GM12878 (cell line): Measurements from ENCODE around the gene LY6G5B. TPM values are rescaled to one million over a fixed set of nuclear protein-coding genes. Genes with fewer than 3 reads are reported as not detected.

ENCODE experiments used
- ATAC-seq: fragments of 200-7000 bp; cut with Tn5 transposase; 3 replicates; pipeline ENCODE4 v1.9.1; 2020; ENCODE audit warnings: mild to moderate bottlenecking, moderate library complexity
- BruUV-seq: library from RNA; stranded (reverse); fragments of 400-500 nt; replicated peaks from 2 replicates; lab custom pipeline; 2021; lab: Mats Ljungman, UMichigan
- CTCF ChIA-PET: fragments of 300-600 bp; sonication (Branson Sonifier 250); formaldehyde crosslinking; extraction: SDS; loops from one replicate; lab custom pipeline; 2021; ENCODE audit warnings: inconsistent platforms; lab: Yijun Ruan, JAX
- POLR2A ChIA-PET: fragments of 350-600 bp; formaldehyde crosslinking; extraction: SDS; loops from one replicate; lab custom pipeline; 2021; ENCODE audit warnings: inconsistent platforms; lab: Charles Lee
- RAD21 ChIA-PET: fragments of 300-600 bp; sonication (Branson Sonifier 250); formaldehyde crosslinking; loops from one replicate; lab custom pipeline; 2023; ENCODE audit warnings: antibody characterized with exemption; ENCODE audit not compliant: unreplicated experiment; lab: Charles Lee
- SMC1A ChIA-PET: fragments of 300-600 bp; sonication (Branson Sonifier 250); formaldehyde crosslinking; loops from one replicate; lab custom pipeline; 2023; ENCODE audit not compliant: unreplicated experiment, uncharacterized antibody; lab: Charles Lee
- DNase-seq: peaks from one replicate; pipeline ENCODE4 v3.0.0-alpha.2; 2011; ENCODE audit warnings: low read depth, low spot score
- FAIRE-seq: peaks from 3 replicates; lab custom pipeline; 2011; peaks lifted over from hg19 to GRCh38; lab: Jason Lieb, UNC
- H2AFZ ChIP-seq: 2 replicates; pipeline ENCODE4 v1.6.0; 2011; ENCODE audit warnings: low read depth, low read length, control low read depth; ENCODE audit not compliant: control insufficient read depth
- H3K27ac ChIP-seq: 2 replicates; pipeline ENCODE4 v1.5.1; 2011; ENCODE audit warnings: control low read depth; ENCODE audit not compliant: control insufficient read depth, insufficient read depth
- H3K27me3 ChIP-seq, 2 experiments: replicated peaks in 1 of 2; 2 replicates each; pipeline versions ENCODE4 v1.6.0 to v1.6.1; 2011; ENCODE audit warnings: low read length in 1 of 2; ENCODE audit not compliant: control insufficient read depth in 2 of 2, insufficient read depth in 2 of 2
- H3K36me3 ChIP-seq, 2 experiments: 2 replicates each; pipeline ENCODE4 v1.5.1; 2011; ENCODE audit warnings: low read length in 1 of 2; ENCODE audit not compliant: control insufficient read depth in 2 of 2, insufficient read depth in 2 of 2
- H3K4me1 ChIP-seq: 2 replicates; pipeline ENCODE4 v1.6.1; 2011; ENCODE audit warnings: mild to moderate bottlenecking, low read length, moderate library complexity, mixed read lengths; ENCODE audit not compliant: control insufficient read depth, insufficient read depth
- H3K4me2 ChIP-seq: 2 replicates; pipeline ENCODE4 v1.6.0; 2011; ENCODE audit warnings: control low read depth; ENCODE audit not compliant: control insufficient read depth, insufficient read depth
- H3K4me3 ChIP-seq: fragments of 200-600 bp; sonication (generic); 2 replicates; pipeline ENCODE4 v1.5.1; 2016
- H3K79me2 ChIP-seq: 2 replicates; pipeline ENCODE4 v1.6.0; 2011; ENCODE audit warnings: low read length; ENCODE audit not compliant: control insufficient read depth, insufficient read depth
- H3K9ac ChIP-seq: 2 replicates; pipeline ENCODE4 v1.8.0; 2011; ENCODE audit warnings: low read length, control low read depth, mixed read lengths; ENCODE audit not compliant: control insufficient read depth, insufficient read depth
- H3K9me3 ChIP-seq: replicated peaks from 3 replicates; pipeline ENCODE4 v1.5.1; 2011; ENCODE audit warnings: mild to moderate bottlenecking, low read length; ENCODE audit not compliant: control insufficient read depth, insufficient read depth
- H4K20me1 ChIP-seq: 2 replicates; pipeline ENCODE4 v1.6.0; 2011; ENCODE audit not compliant: control insufficient read depth, insufficient read depth
- CEBPB ChIP-seq, 2 experiments: fragments of 150-350 bp in 1 of 2; IDR thresholded peaks; 2 replicates each; pipeline ENCODE4 v1.6.1; 2012 to 2014; ENCODE audit warnings: low read depth in 2 of 2, low read length in 2 of 2, borderline replicate concordance in 1 of 2, inconsistent platforms in 1 of 2
- EP300 ChIP-seq, 2 experiments: fragments of 150-350 bp in 1 of 2; IDR thresholded peaks; 2 replicates each; pipeline ENCODE4 v1.6.1; 2011 to 2012; ENCODE audit warnings: low read depth in 2 of 2, low read length in 2 of 2, borderline replicate concordance in 1 of 2, improper control_type of control experiment in 1 of 2, inconsistent platforms in 1 of 2; ENCODE audit not compliant: control insufficient read depth in 1 of 2
- FOS ChIP-seq: IDR thresholded peaks from 3 replicates; pipeline ENCODE4 v1.6.1; 2011; ENCODE audit warnings: borderline replicate concordance; ENCODE audit not compliant: insufficient read length; ENCODE audit errors: extremely low read depth
- HCFC1 ChIP-seq: fragments of 150-350 bp; IDR thresholded peaks from 2 replicates; pipeline ENCODE4 v1.6.1; 2014; ENCODE audit warnings: low read length
- PML ChIP-seq: IDR thresholded peaks from 2 replicates; pipeline ENCODE4 v1.6.1; 2012; ENCODE audit warnings: low read length, inconsistent platforms
- POLR2A ChIP-seq: IDR thresholded peaks from 2 replicates; pipeline ENCODE4 v1.6.1; 2011; ENCODE audit warnings: low read depth, mild to moderate bottlenecking, low read length
- SMAD5 ChIP-seq: IDR thresholded peaks from 2 replicates; pipeline ENCODE4 v1.6.1; 2016; ENCODE audit warnings: antibody characterized with exemption, low read depth
- TCF7 ChIP-seq: IDR thresholded peaks from 2 replicates; pipeline ENCODE4 v1.6.1; 2014; ENCODE audit warnings: antibody characterized with exemption, borderline replicate concordance
- ZBED1 ChIP-seq: IDR thresholded peaks from 2 replicates; pipeline ENCODE4 v1.6.1; 2016; ENCODE audit warnings: borderline replicate concordance
- ZNF384 ChIP-seq: IDR thresholded peaks from 2 replicates; pipeline ENCODE4 v1.6.1; 2012; ENCODE audit warnings: low read depth, mild to moderate bottlenecking, low read length, improper control_type of control experiment, borderline replicate concordance
- WGBS: methylation state at CpG from one replicate; pipeline ENCODE4 v1.1.6; 2016; ENCODE audit warnings: low lambda C conversion rate; ENCODE audit not compliant: insufficient replicate concordance, insufficient coverage; ENCODE audit errors: missing lambda C conversion rate; 5-methylcytosine and 5-hydroxymethylcytosine counted together
- in situ Hi-C: fragments of 300-500 bp; cut with MboI; formaldehyde crosslinking; loops from 9 replicates; pipeline ENCODE4 v1.14.3; 2018; ENCODE audit warnings: mixed read lengths
- intact Hi-C: fragments of 100-400 bp; cut with micrococcal nuclease; formaldehyde crosslinking; loops from one replicate; pipeline ENCODE4 v1.14.2; 2022; ENCODE audit not compliant: unreplicated experiment
- polyA plus RNA-seq, 11 experiments: library from polyadenylated mRNA; depleted of rRNA in 4 of 11; unstranded in 6 of 11; stranded (reverse) in 5 of 11; fragments of >200 nt; fragmentation: Nextera tagmentation in 4 of 11; fragmentation: Illumina TruSeq in 1 of 11; extraction: Ambion mirVana in 4 of 11; extraction: Trizol in 1 of 11; gene quantifications; 1 replicate in 1 of 11; 2 replicates in 10 of 11; pipeline versions ENCODE4 v1.2.1 to v1.2.3, GENCODE V29; 2011 to 2016; ENCODE audit warnings: inconsistent platforms in 2 of 11, missing spikeins in 2 of 11, low read depth in 1 of 11
- total RNA-seq, 4 experiments: library from RNA; depleted of rRNA in 3 of 4; stranded (reverse); fragments of >200 nt in 3 of 4; fragmentation: Illumina TruSeq in 1 of 4; extraction: Trizol in 1 of 4; gene quantifications; 2 replicates each; pipeline versions ENCODE4 v1.2.1 to v1.2.3, GENCODE V29; 2013 to 2021
- TF ChIP-seq, protein P1 (sequence below): fragments of 450-650 bp; IDR thresholded peaks from 2 replicates; pipeline ENCODE4 v1.6.1; 2016; ENCODE audit warnings: mild to moderate bottlenecking, moderate library complexity, borderline replicate concordance

LY6G5B gene
- total and polyA plus RNA-seq, 10 of the 15 experiments (the other 5 are each of a cell fraction or from before 2014, with no cell fraction given), result 3.2 to 16.5 (median 7.5) TPM

DNA sequence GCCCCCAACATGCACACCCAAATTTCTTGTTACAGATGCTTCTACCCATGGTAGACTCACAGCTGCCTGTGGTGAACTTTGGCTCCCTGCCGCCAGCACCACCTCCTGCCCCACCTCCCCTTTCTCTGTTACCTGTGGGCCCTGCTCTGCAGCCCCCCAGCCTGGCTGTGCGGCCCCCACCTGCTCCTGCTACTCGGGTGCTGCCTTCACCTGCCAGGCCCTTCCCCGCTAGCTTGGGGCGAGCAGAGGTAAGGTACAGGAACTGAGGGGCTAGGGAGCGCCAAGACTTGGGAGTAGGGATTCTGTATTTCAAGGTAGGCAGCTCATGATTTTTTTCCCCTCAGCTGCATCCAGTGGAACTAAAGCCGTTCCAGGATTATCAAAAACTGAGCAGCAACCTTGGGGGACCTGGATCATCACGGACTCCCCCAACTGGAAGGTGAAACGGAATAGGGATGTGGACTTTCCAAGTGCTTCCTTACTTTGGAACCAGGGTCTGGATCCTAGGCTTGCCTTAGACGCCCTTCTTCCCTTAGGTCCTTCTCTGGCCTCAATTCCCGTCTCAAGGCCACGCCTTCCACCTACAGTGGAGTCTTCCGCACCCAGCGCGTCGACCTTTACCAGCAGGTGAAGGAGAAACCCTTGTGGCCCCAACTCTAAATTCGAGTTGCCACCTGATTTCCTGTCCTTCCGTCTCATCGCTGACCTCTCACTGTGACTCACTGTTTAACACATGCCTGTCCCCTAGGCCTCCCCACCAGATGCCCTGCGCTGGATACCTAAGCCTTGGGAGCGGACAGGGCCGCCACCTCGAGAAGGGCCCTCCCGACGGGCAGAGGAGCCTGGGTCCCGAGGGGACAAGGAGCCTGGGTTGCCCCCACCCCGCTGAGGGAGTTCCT is 32.8 kb upstream of the LY6G5B start:
- no peak overlapping the region for H3K9ac ChIP-seq
- no peak overlapping the region for H3K4me2 ChIP-seq
- ChIA-PET POLR2A (interaction anchor here (1.2 kb wide), 1 partner anchor 20 kb away, joined by 3 read pairs; no protein-coding TSS in a partner anchor), RAD21 (no interaction called here), SMC1A (interaction anchor here (1.2 to 1.8 kb wide), 3 partner anchors 14 to 194 kb away, joined by 3 to 5 read pairs (median 4); no protein-coding TSS in a partner anchor), CTCF (no interaction called here)
- H4K20me1 ChIP-seq, result no peaks in the 10 kb centered on the region
- H3K36me3 ChIP-seq, result peaks cover 54 to 55% of the 10 kb centered on the region in 2 experiments
- FAIRE-seq (no peak), ATAC-seq (no peak), DNase-seq (no peak)
- BruUV-seq, result TSS peak; percentile 39
- no peaks in the 10 kb centered on the region for H3K9me3 ChIP-seq
- in situ Hi-C loops (no loop called here), intact Hi-C loops (no loop called here)
- no peaks in the 10 kb centered on the region for H3K27me3 ChIP-seq
- no peaks in the 10 kb centered on the region; the same call in 1 of the 2 replicates for H3K79me2 ChIP-seq
- no peak overlapping the region for H3K27ac ChIP-seq
- no peak overlapping the region for H2AFZ ChIP-seq
- no peaks in the 10 kb centered on the region for H3K4me1 ChIP-seq
- TF ChIP-seq SMAD5, result peak; percentile 7; the same call in 1 of the 2 replicates
- peak; percentile 36; the same call in 1 of the 2 replicates for TF ChIP-seq POLR2A
- TF ChIP-seq FOS, result no peak
- no peak overlapping the region for H3K4me3 ChIP-seq
- 87% methylated on average over 27 of the region's 27 CpGs for WGBS

DNA sequence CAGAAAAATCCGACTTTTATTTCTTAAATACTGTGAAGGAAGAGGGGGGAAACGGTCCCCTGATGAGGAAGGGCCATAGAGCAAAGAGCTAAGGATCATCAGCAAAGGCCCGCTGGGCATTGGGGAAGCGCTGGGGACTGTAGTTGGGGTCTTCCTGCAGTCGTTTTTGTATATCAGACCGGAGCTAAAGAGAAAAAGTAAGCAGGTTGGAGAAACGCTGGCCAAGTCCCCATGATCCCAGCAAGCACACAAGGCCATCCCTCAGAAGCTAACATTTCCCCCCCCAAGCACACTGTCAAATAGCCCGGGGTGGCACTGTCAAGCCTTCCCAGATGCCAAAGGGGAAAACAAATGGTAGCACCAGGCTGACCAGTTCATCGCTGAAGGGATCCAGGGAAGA is 30.7 kb upstream of the LY6G5B start:
- no peak for DNase-seq
- H3K4me2 ChIP-seq, result no peak overlapping the region
- H3K27ac ChIP-seq, result no peak overlapping the region
- H3K79me2 ChIP-seq, result no peaks in the 10 kb centered on the region
- H3K9me3 ChIP-seq, result no peaks in the 10 kb centered on the region
- FAIRE-seq, result no peak
- CTCF ChIA-PET, result interaction anchor here (1.1 kb wide), 1 partner anchor 191 kb away, joined by 5 read pairs; no protein-coding TSS in a partner anchor
- in situ Hi-C loops (no loop called here), intact Hi-C loops (no loop called here)
- no peak overlapping the region for H2AFZ ChIP-seq
- SMC1A ChIA-PET, result interaction anchor here (1.0 to 1.8 kb wide), 3 partner anchors 55 to 192 kb away, joined by 3 to 4 read pairs (median 3); no protein-coding TSS in a partner anchor
- RAD21 ChIA-PET, result no interaction called here
- no peaks in the 10 kb centered on the region for H3K27me3 ChIP-seq
- no peaks in the 10 kb centered on the region for H4K20me1 ChIP-seq
- no peak overlapping the region for H3K4me3 ChIP-seq
- H3K9ac ChIP-seq, result no peak overlapping the region
- POLR2A ChIA-PET, result interaction anchor here (0.5 to 1.2 kb wide), 4 partner anchors 10 to 1195 kb away, joined by 3 to 5 read pairs (median 4); no protein-coding TSS in a partner anchor
- no peaks in the 10 kb centered on the region for H3K4me1 ChIP-seq
- H3K36me3 ChIP-seq, result peaks cover 50 to 53% of the 10 kb centered on the region in 2 experiments
- no peak; the same call in 2 of the 3 replicates for ATAC-seq
- WGBS, result 80% methylated on average over 9 of the region's 9 CpGs
- no TSS peak for BruUV-seq
- TF ChIP-seq SMAD5 (0 out of 2 replicates have a peak, but pooled peaks have one; percentile 30), EP300 (IDR thresholded peaks at IDR 0.05; ENCODE audit: borderline replicate concordance in 1 of 2, control insufficient read depth in 1 of 2, low read depth in 2 of 2, low read length in 2 of 2) (no peak), HCFC1 (no peak), ZBED1 (0 out of 2 replicates have a peak, but pooled peaks have one; percentile 18), CEBPB (IDR thresholded peaks at IDR 0.05; ENCODE audit: borderline replicate concordance in 1 of 2, low read depth in 2 of 2, low read length in 2 of 2) (no peak), PML (peak; percentile 68; the same call in 1 of the 2 replicates), TCF7 (no peak), ZNF384 (no peak)
- TF ChIP-seq, protein P1, sequence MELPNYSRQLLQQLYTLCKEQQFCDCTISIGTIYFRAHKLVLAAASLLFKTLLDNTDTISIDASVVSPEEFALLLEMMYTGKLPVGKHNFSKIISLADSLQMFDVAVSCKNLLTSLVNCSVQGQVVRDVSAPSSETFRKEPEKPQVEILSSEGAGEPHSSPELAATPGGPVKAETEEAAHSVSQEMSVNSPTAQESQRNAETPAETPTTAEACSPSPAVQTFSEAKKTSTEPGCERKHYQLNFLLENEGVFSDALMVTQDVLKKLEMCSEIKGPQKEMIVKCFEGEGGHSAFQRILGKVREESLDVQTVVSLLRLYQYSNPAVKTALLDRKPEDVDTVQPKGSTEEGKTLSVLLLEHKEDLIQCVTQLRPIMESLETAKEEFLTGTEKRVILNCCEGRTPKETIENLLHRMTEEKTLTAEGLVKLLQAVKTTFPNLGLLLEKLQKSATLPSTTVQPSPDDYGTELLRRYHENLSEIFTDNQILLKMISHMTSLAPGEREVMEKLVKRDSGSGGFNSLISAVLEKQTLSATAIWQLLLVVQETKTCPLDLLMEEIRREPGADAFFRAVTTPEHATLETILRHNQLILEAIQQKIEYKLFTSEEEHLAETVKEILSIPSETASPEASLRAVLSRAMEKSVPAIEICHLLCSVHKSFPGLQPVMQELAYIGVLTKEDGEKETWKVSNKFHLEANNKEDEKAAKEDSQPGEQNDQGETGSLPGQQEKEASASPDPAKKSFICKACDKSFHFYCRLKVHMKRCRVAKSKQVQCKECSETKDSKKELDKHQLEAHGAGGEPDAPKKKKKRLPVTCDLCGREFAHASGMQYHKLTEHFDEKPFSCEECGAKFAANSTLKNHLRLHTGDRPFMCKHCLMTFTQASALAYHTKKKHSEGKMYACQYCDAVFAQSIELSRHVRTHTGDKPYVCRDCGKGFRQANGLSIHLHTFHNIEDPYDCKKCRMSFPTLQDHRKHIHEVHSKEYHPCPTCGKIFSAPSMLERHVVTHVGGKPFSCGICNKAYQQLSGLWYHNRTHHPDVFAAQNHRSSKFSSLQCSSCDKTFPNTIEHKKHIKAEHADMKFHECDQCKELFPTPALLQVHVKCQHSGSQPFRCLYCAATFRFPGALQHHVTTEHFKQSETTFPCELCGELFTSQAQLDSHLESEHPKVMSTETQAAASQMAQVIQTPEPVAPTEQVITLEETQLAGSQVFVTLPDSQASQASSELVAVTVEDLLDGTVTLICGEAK, result no peak
